Endothelial cell of umbilical vein (primary cell): ENCODE data around the gene MLC1. TPM values are rescaled to one million over a fixed set of nuclear protein-coding genes. Genes with fewer than 3 reads are reported as not detected.

ENCODE experiments used
- Bru-seq: library from RNA; stranded (reverse); fragments of 400-500 nt; gene quantifications from one replicate; lab custom pipeline; 2021; lab: Mats Ljungman, UMichigan
- BruChase-seq, 2 experiments: library from RNA; stranded (reverse); fragments of 400-500 nt; gene quantifications; one replicate each; lab custom pipeline; 2021; lab: Mats Ljungman, UMichigan
- BruUV-seq: library from RNA; stranded (reverse); fragments of 400-500 nt; replicated peaks from 2 replicates; lab custom pipeline; 2021; lab: Mats Ljungman, UMichigan
- CTCF ChIA-PET: fragments of 300-600, 350-600 bp; sonication (Branson Sonifier 250); formaldehyde crosslinking; loops from one replicate; lab custom pipeline; 2021; ENCODE audit warnings: antibody characterized with exemption, inconsistent platforms; lab: Charles Lee
- POLR2A ChIA-PET: fragments of 300-600, 350-600 bp; sonication (Branson Sonifier 250); formaldehyde crosslinking; loops from one replicate; lab custom pipeline; 2021; ENCODE audit warnings: antibody characterized with exemption, inconsistent platforms; lab: Charles Lee
- DNase-seq: peaks from one replicate; pipeline ENCODE4 v3.0.0-alpha.2; 2011; ENCODE audit warnings: low read depth, low spot score
- FAIRE-seq: peaks from 2 replicates; lab custom pipeline; 2011; peaks lifted over from hg19 to GRCh38; lab: Jason Lieb, UNC
- H2AFZ ChIP-seq: 2 replicates; pipeline ENCODE4 v1.6.0; 2012; ENCODE audit warnings: low read depth, low read length, control low read depth, inconsistent platforms
- H3K27ac ChIP-seq: 2 replicates; pipeline ENCODE4 v1.5.1; 2011; ENCODE audit warnings: low read depth, mild to moderate bottlenecking, control low read depth, low read length, moderate library complexity; ENCODE audit not compliant: insufficient read depth
- H3K27me3 ChIP-seq, 2 experiments: 2 replicates each; pipeline versions ENCODE4 v1.6.0 to v1.6.1; 2011; ENCODE audit warnings: low read length in 2 of 2, mixed read lengths in 1 of 2; ENCODE audit not compliant: control insufficient read depth in 2 of 2, insufficient read depth in 2 of 2
- H3K36me3 ChIP-seq, 2 experiments: 2 replicates in 1 of 2; 3 replicates in 1 of 2; pipeline ENCODE4 v1.5.1; 2011; ENCODE audit warnings: low read length in 2 of 2, mild to moderate bottlenecking in 1 of 2, moderate library complexity in 1 of 2; ENCODE audit not compliant: control insufficient read depth in 2 of 2, insufficient read depth in 2 of 2; ENCODE audit errors: extremely low read depth in 1 of 2
- H3K4me1 ChIP-seq: 3 replicates; pipeline ENCODE4 v1.5.1; 2011; ENCODE audit warnings: mild to moderate bottlenecking, low read length; ENCODE audit not compliant: control insufficient read depth, insufficient read depth; ENCODE audit errors: extremely low read depth
- H3K4me2 ChIP-seq: 2 replicates; pipeline ENCODE4 v1.6.1; 2011; ENCODE audit warnings: low read length, control low read depth, mixed read lengths; ENCODE audit not compliant: insufficient read depth
- H3K4me3 ChIP-seq, 3 experiments: fragments of 200-600 bp in 1 of 3; sonication (generic), shearing (Covaris generic) in 1 of 3; replicated peaks in 1 of 3; 2 replicates each; pipeline ENCODE4 v1.5.1; 2011 to 2016; ENCODE audit warnings: control low read depth in 3 of 3, low read length in 3 of 3, mild to moderate bottlenecking in 2 of 3, inconsistent platforms in 1 of 3, low read depth in 1 of 3, moderate library complexity in 1 of 3; ENCODE audit not compliant: insufficient read depth in 1 of 3
- H3K79me2 ChIP-seq: 2 replicates; pipeline ENCODE4 v1.6.0; 2012; ENCODE audit warnings: low read length, inconsistent platforms; ENCODE audit not compliant: control insufficient read depth, insufficient read depth
- H3K9ac ChIP-seq: replicated peaks from 2 replicates; pipeline ENCODE3; 2011; ENCODE audit warnings: low read length, control low read depth; ENCODE audit not compliant: insufficient read depth; ENCODE audit errors: extremely low read depth
- H3K9me1 ChIP-seq: replicated peaks from 3 replicates; pipeline ENCODE4 v1.6.0; 2011; ENCODE audit warnings: mild to moderate bottlenecking, low read length; ENCODE audit not compliant: control insufficient read depth, insufficient read depth; ENCODE audit errors: extremely low read depth
- H3K9me3 ChIP-seq: replicated peaks from 2 replicates; pipeline ENCODE4 v1.5.1; 2012; ENCODE audit warnings: low read length, inconsistent platforms; ENCODE audit not compliant: control insufficient read depth, insufficient read depth
- H4K20me1 ChIP-seq: replicated peaks from 2 replicates; pipeline ENCODE3; 2011; ENCODE audit warnings: mild to moderate bottlenecking, low read length; ENCODE audit not compliant: control insufficient read depth, insufficient read depth; ENCODE audit errors: extremely low read depth
- EZH2 ChIP-seq: IDR thresholded peaks from 2 replicates; pipeline ENCODE4 v1.6.1; 2012; ENCODE audit warnings: borderline replicate concordance, low read depth, mild to moderate bottlenecking, moderate library complexity, low read length, inconsistent platforms; ENCODE audit not compliant: severe bottlenecking
- GATA2 ChIP-seq: IDR thresholded peaks from 2 replicates; pipeline ENCODE4 v1.7.0; 2011; ENCODE audit warnings: low read depth, mild to moderate bottlenecking, moderate library complexity, mixed read lengths, low read length; ENCODE audit not compliant: insufficient read length, insufficient read depth
- JUN ChIP-seq: IDR thresholded peaks from 2 replicates; pipeline ENCODE4 v1.6.1; 2011; ENCODE audit warnings: borderline replicate concordance, low read depth; ENCODE audit not compliant: insufficient read length, insufficient read depth
- MYC ChIP-seq: IDR thresholded peaks from one replicate; pipeline ENCODE4 v1.6.1; 2011; ENCODE audit warnings: mild to moderate bottlenecking, low read depth, low read length
- POLR2AphosphoS5 ChIP-seq: IDR thresholded peaks from 2 replicates; pipeline ENCODE4 v1.6.1; 2012; ENCODE audit warnings: low read depth, mild to moderate bottlenecking, control low read depth, low read length, moderate library complexity; ENCODE audit not compliant: insufficient read depth
- dilution Hi-C: fragments of 300-500 bp; cut with MboI; formaldehyde crosslinking; loops from one replicate; pipeline ENCODE4 v1.15.0; 2019; ENCODE audit warnings: low sequenced_read_pairs; ENCODE audit not compliant: extremely low pct_ligation_motif_present
- intact Hi-C: fragments of 100-400 bp; cut with micrococcal nuclease; formaldehyde crosslinking; loops from one replicate; pipeline ENCODE4 v1.10.0; 2022
- long read RNA-seq: library from polyadenylated mRNA; stranded (forward); transcript quantifications from one replicate; pipeline ENCODE4 v2.0.0, GENCODE V29; 2021
- polyA minus RNA-seq, 3 experiments: library from RNA; depleted of rRNA, polyadenylated mRNA; stranded (reverse); fragments of >200 nt; gene quantifications; 1 replicate in 1 of 3; 2 replicates in 2 of 3; pipeline ENCODE4 v1.2.3, GENCODE V29; 2011
- polyA plus RNA-seq, 4 experiments: library from polyadenylated mRNA; depleted of rRNA in 3 of 4; stranded (reverse) in 3 of 4; unstranded in 1 of 4; fragments of >200 nt; gene quantifications; 2 replicates each; pipeline versions ENCODE4 v1.2.1 to v1.2.3, GENCODE V29; 2011 to 2012; ENCODE audit warnings: missing spikeins in 1 of 4
- total RNA-seq: library from RNA; stranded (reverse); gene quantifications from 2 replicates; pipeline ENCODE4 v1.2.3, GENCODE V29; 2021
- TF ChIP-seq, protein P1 (sequence below): IDR thresholded peaks from 2 replicates; pipeline ENCODE4 v1.6.1; 2011; ENCODE audit not compliant: insufficient read depth, insufficient read length

The MLC1 gene
- not detected in 2 replicates for total RNA-seq
- polyA plus RNA-seq: not detected in 2 replicates
- not detected in 2 replicates for polyA plus RNA-seq (2011; cell fraction: cytosol; rRNA removed)
- polyA plus RNA-seq (2011; cell fraction: nucleus; rRNA removed): not detected in 2 replicates
- polyA plus RNA-seq (2012): not detected in 2 replicates
- polyA minus RNA-seq: not detected in 2 replicates
- not detected for polyA minus RNA-seq (2011; cell fraction: cytosol; rRNA and poly(A)+ RNA removed)
- polyA minus RNA-seq (2011; cell fraction: nucleus; rRNA and poly(A)+ RNA removed): not detected in 2 replicates
- Bru-seq, nascent RNA: not detected
- BruChase-seq, experiment 1, labeled RNA remaining after a 6-hour chase: not detected
- BruChase-seq, experiment 2, labeled RNA remaining after a 2-hour chase: percentile 4 among the genes with signal in this experiment
- long read RNA-seq: 0 reads

DNA sequence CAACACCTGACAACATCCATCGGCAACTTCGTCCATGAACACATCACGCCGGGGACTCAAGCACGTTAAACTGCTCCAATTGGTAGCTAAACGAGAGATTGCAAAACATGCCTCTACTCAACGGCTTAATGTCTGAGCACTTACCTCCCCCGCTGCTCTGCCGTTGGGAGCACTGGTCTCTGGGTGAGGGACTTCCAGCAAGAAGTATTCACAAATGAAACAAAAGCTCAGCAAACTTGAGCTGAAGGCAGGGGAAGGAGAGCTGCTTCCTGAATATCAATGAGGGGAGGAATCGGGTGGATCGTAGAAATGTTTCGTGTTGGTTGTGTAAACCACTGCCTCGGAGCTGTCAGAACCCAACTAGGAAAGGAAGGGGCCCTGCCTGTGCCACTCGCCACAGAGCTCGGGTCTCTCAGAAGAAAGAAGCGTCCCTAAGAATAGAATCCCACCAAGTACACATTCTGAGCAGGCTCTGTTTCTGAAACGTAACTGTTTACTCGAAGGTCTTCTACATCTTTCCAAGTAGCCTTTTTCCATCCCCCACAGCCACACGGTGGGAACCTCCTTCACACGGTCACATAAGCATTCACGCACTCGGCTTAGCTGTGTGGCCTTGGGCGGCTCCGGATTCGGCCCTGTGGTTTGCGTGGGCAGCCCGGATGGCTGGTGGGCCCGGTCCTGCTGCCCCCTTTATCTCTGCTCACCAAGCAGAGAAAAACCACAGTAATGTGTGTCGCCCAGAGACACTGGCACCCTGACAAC lies at the start of gene MLC1:
TSS of gene MLC1 (minus strand) at position 216 of the 762 bp plus-strand sequence. CDS start 524 bp downstream, outside the sequence.
- intact Hi-C loops: no loop called here
- dilution Hi-C loops: no loop called here
- Histone ChIP-seq H4K20me1 (no peaks in the 10 kb centered on the region), H3K9ac (no peak within 1 kb of the TSS), H2AFZ (no peak within 1 kb of the TSS), H3K9me3 (no peaks in the 10 kb centered on the region), H3K4me2 (no peak within 1 kb of the TSS), H3K27me3 (peaks cover 0 to 6% of the 10 kb centered on the region in 2 experiments), H3K4me3 (no peak within 1 kb of the TSS), H3K9me1 (no peaks in the 10 kb centered on the region), H3K4me1 (no peaks in the 10 kb centered on the region), H3K27ac (no peak within 1 kb of the TSS), H3K36me3 (no peaks in the 10 kb centered on the region), H3K79me2 (no peaks in the 10 kb centered on the region)
- DNase-seq (no peak), FAIRE-seq (no peak)
- CTCF ChIA-PET: interaction anchor here (0.7 to 1.9 kb wide), 5 partner anchors 8 to 318 kb away, joined by 3 to 5 read pairs (median 3); no protein-coding TSS in a partner anchor
- POLR2A ChIA-PET: no interaction called here
- BruUV-seq: no TSS peak
- TF ChIP-seq MYC: no peak
- TF ChIP-seq JUN: no peak
- no peak for TF ChIP-seq GATA2
- TF ChIP-seq, protein P1, sequence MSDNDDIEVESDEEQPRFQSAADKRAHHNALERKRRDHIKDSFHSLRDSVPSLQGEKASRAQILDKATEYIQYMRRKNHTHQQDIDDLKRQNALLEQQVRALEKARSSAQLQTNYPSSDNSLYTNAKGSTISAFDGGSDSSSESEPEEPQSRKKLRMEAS: no peak
- TF ChIP-seq EZH2: no peak
- no peak for TF ChIP-seq POLR2AphosphoS5
